ENCODE data around the gene TRNAU1AP. TPM values are rescaled to one million over a fixed set of nuclear protein-coding genes. Genes with fewer than 3 reads are reported as not detected.

Gene TRNAU1AP
- total and polyA plus RNA-seq, 10 of the 15 experiments (the other 5 are each of a cell fraction or from before 2014, with no cell fraction given): 24.3 to 67.0 (median 31.8) TPM

DNA sequence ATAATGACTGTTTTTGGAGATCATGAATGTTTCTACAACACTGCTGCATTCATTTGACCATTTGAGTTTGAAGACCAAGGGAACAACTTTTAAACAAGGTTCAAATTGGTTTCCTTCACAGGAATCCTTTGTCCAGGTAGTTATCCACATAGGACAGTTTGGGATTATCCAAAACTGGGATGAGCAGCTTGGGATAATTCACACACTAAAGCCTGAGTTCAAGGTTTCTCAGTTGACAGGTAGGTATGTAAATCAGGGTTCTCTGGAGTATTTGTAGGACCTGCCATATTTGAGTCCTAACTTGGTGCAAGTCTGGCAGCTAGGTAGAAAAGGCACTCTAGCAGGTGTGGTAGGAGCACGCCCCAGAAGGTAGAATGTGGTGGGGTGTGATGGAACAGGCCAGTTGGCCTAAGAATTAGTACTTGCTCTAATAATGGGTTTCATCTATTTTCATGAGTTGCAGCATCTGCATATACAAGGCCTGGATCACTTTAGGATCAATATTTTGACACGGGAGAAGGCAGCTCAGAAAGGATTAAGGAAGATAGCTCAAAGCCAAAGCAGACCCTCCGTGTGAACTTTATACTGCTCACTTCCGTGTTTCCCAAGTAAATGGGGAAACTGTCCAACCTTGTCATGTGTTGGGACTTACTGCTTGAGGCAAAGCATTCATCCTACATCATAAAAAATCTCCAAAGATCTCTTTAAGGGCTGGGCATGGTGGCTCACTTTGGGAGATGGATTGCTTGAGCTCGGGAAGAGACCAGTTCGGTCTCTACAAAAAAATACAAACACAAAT lies 25.1 kb downstream of the TRNAU1AP start:
- WGBS (ENCODE audit: insufficient coverage, insufficient replicate concordance, low lambda C conversion rate, missing lambda C conversion rate): 33% methylated on average over 6 of the region's 6 CpGs
- H4K20me1 ChIP-seq (ENCODE audit: control insufficient read depth, insufficient read depth): peaks cover 12% of the 10 kb centered on the region
- H3K27ac ChIP-seq (ENCODE audit: control insufficient read depth, insufficient read depth): no peak overlapping the region
- BruUV-seq (replicated peaks): no TSS peak
- ChIA-PET RAD21 (ENCODE audit: unreplicated experiment) (interaction anchor here (1.0 to 6.3 kb wide), 5 partner anchors 20 to 60 kb away, joined by 3 to 108 read pairs (median 12); partner anchors contain the start of gene TRNAU1AP), CTCF (interaction anchor here (0.5 to 5.5 kb wide), 8 partner anchors 13 to 220 kb away, joined by 3 to 49 read pairs (median 7); partner anchors contain the start of gene TRNAU1AP), SMC1A (ENCODE audit: uncharacterized antibody, unreplicated experiment) (interaction anchor here (0.6 to 7.6 kb wide), 12 partner anchors 12 to 522 kb away, joined by 3 to 83 read pairs (median 4); no protein-coding TSS in a partner anchor), POLR2A (interaction anchor here (0.5 to 8.6 kb wide), 11 partner anchors 9 to 332 kb away, joined by 3 to 132 read pairs (median 4); partner anchors contain the start of gene TRNAU1AP)
- H3K9me3 ChIP-seq (replicated peaks; ENCODE audit: control insufficient read depth, insufficient read depth, low read length): no peaks in the 10 kb centered on the region
- no peak overlapping the region for H2AFZ ChIP-seq (ENCODE audit: control insufficient read depth, low read depth, low read length)
- FAIRE-seq (no peak), ATAC-seq (no peak), DNase-seq (ENCODE audit: low read depth, low spot score) (no peak)
- intact Hi-C loops (cut with micrococcal nuclease; ENCODE audit: unreplicated experiment) (no loop called here), in situ Hi-C loops (cut with MboI) (no loop called here)
- peaks cover 13 to 36% of the 10 kb centered on the region in 2 experiments for H3K36me3 ChIP-seq (ENCODE audit: control insufficient read depth in 2 of 2, insufficient read depth in 2 of 2, low read length in 1 of 2)
- H3K4me2 ChIP-seq (ENCODE audit: control insufficient read depth, insufficient read depth): peak overlapping the region; percentile 81
- H3K27me3 ChIP-seq (replicated peaks in 1 of 2; ENCODE audit: control insufficient read depth in 2 of 2, insufficient read depth in 2 of 2, low read length in 1 of 2): no peaks in the 10 kb centered on the region
- peaks cover 38% of the 10 kb centered on the region for H3K79me2 ChIP-seq (ENCODE audit: control insufficient read depth, insufficient read depth, low read length)
- peaks cover 12% of the 10 kb centered on the region for H3K4me1 ChIP-seq (ENCODE audit: control insufficient read depth, insufficient read depth, low read length)
- H3K4me3 ChIP-seq: no peak overlapping the region
- no peak overlapping the region for H3K9ac ChIP-seq (ENCODE audit: control insufficient read depth, insufficient read depth, low read length)
- TF ChIP-seq, protein P1, sequence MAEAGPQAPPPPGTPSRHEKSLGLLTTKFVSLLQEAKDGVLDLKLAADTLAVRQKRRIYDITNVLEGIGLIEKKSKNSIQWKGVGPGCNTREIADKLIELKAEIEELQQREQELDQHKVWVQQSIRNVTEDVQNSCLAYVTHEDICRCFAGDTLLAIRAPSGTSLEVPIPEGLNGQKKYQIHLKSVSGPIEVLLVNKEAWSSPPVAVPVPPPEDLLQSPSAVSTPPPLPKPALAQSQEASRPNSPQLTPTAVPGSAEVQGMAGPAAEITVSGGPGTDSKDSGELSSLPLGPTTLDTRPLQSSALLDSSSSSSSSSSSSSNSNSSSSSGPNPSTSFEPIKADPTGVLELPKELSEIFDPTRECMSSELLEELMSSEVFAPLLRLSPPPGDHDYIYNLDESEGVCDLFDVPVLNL (IDR thresholded peaks at IDR 0.05; ENCODE audit: low read depth, low read length): no peak
- TF ChIP-seq, protein P2, sequence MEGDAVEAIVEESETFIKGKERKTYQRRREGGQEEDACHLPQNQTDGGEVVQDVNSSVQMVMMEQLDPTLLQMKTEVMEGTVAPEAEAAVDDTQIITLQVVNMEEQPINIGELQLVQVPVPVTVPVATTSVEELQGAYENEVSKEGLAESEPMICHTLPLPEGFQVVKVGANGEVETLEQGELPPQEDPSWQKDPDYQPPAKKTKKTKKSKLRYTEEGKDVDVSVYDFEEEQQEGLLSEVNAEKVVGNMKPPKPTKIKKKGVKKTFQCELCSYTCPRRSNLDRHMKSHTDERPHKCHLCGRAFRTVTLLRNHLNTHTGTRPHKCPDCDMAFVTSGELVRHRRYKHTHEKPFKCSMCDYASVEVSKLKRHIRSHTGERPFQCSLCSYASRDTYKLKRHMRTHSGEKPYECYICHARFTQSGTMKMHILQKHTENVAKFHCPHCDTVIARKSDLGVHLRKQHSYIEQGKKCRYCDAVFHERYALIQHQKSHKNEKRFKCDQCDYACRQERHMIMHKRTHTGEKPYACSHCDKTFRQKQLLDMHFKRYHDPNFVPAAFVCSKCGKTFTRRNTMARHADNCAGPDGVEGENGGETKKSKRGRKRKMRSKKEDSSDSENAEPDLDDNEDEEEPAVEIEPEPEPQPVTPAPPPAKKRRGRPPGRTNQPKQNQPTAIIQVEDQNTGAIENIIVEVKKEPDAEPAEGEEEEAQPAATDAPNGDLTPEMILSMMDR (IDR thresholded peaks at IDR 0.05 in 2 of 3, conservative IDR thresholded peaks at IDR 0.05 in 1 of 3; ENCODE audit: control insufficient read depth in 2 of 3, extremely low read depth in 1 of 3, insufficient read depth in 1 of 3, low read depth in 3 of 3, low read length in 3 of 3): no peak
- TF ChIP-seq SMAD5 (IDR thresholded peaks at IDR 0.05; ENCODE audit: low read depth) (peak; percentile 52; the same call in 1 of the 2 replicates), BACH1 (IDR thresholded peaks at IDR 0.05; ENCODE audit: borderline replicate concordance) (peak; percentile 40; the same call in 1 of the 2 replicates), FOXM1 (IDR thresholded peaks at IDR 0.05; ENCODE audit: low read depth, low read length) (0 out of 2 replicates have a peak, but pooled peaks have one; percentile 14), ZBED1 (IDR thresholded peaks at IDR 0.05; ENCODE audit: borderline replicate concordance) (peak; percentile 18; the same call in 1 of the 2 replicates), POLR2A (IDR thresholded peaks at IDR 0.05; ENCODE audit: low read depth, low read length) (peak; percentile 8; the same call in 1 of the 2 replicates), ESRRA (IDR thresholded peaks at IDR 0.05; ENCODE audit: low read length) (no peak)
- TF ChIP-seq, protein P3, sequence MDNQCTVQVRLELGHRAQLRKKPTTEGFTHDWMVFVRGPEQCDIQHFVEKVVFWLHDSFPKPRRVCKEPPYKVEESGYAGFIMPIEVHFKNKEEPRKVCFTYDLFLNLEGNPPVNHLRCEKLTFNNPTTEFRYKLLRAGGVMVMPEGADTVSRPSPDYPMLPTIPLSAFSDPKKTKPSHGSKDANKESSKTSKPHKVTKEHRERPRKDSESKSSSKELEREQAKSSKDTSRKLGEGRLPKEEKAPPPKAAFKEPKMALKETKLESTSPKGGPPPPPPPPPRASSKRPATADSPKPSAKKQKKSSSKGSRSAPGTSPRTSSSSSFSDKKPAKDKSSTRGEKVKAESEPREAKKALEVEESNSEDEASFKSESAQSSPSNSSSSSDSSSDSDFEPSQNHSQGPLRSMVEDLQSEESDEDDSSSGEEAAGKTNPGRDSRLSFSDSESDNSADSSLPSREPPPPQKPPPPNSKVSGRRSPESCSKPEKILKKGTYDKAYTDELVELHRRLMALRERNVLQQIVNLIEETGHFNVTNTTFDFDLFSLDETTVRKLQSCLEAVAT (IDR thresholded peaks at IDR 0.05): no peak
- TF ChIP-seq, protein P4, sequence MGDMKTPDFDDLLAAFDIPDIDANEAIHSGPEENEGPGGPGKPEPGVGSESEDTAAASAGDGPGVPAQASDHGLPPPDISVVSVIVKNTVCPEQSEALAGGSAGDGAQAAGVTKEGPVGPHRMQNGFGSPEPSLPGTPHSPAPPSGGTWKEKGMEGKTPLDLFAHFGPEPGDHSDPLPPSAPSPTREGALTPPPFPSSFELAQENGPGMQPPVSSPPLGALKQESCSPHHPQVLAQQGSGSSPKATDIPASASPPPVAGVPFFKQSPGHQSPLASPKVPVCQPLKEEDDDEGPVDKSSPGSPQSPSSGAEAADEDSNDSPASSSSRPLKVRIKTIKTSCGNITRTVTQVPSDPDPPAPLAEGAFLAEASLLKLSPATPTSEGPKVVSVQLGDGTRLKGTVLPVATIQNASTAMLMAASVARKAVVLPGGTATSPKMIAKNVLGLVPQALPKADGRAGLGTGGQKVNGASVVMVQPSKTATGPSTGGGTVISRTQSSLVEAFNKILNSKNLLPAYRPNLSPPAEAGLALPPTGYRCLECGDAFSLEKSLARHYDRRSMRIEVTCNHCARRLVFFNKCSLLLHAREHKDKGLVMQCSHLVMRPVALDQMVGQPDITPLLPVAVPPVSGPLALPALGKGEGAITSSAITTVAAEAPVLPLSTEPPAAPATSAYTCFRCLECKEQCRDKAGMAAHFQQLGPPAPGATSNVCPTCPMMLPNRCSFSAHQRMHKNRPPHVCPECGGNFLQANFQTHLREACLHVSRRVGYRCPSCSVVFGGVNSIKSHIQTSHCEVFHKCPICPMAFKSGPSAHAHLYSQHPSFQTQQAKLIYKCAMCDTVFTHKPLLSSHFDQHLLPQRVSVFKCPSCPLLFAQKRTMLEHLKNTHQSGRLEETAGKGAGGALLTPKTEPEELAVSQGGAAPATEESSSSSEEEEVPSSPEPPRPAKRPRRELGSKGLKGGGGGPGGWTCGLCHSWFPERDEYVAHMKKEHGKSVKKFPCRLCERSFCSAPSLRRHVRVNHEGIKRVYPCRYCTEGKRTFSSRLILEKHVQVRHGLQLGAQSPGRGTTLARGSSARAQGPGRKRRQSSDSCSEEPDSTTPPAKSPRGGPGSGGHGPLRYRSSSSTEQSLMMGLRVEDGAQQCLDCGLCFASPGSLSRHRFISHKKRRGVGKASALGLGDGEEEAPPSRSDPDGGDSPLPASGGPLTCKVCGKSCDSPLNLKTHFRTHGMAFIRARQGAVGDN (IDR thresholded peaks at IDR 0.05): 0 out of 2 replicates have a peak, but pooled peaks have one; percentile 16
- TF ChIP-seq, protein P5, sequence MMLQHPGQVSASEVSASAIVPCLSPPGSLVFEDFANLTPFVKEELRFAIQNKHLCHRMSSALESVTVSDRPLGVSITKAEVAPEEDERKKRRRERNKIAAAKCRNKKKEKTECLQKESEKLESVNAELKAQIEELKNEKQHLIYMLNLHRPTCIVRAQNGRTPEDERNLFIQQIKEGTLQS (IDR thresholded peaks at IDR 0.05; ENCODE audit: borderline replicate concordance, extremely low read depth, low read depth, low read length): no peak

Measured in GM12878 (cell line).